Measurements from ENCODE around the gene FAM135A.
"Not testable (repeated sequence)": the region's sequence is repeated elsewhere in the genome, so short reads cannot be mapped to it uniquely, and the experiment has no call there.

Gene FAM135A

GRCh38 chr6:70396796-70397729, 16.2 kb upstream of the FAM135A start:
- DNase-seq = no peak

DNA sequence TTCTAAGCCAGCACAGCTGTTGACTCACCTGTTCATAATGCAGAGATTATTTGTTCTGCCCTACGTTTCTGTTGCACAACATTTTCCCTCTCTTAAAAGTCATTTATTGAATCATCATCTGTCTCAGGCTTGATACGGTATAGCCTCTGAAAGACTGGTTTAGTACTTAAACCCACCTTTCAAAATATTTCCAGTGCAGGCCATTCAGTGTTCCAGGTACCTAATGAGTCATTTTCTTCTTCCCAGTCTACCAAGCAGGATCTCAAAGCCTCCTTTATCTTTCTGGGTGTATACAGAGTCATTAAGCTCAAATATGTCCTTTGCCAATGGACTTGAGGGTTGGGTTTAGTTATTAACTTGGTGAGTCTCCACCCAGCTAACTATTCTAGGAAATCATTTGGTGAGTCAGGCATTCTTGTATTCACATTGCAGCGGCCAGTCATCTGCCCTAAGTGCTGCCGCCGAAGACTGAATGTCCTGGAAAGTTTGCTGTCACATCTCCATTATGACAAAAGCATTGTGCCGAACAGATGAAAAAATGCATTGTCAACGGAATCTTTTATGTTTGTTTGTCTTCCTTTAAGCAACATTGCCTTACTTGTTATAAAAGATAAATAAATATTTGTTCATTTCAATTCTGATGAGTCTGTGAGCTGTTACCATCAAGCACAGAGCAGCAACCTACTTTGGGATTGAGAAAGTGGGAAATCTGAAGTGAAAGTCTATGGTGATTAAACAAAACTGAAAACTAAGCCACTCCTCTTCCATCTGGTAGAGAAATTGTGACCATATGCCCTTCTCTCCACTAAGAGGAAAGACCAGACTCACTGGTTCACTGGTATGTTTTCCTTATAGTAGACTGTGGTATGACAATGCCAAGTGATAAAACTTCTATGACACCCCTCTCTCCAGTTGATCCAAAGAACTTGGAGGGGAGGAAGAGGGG, 14.3 kb upstream of the FAM135A start:
- peak in 2 of 3 experiments; percentile 2 to 22 for DNase-seq

DNA sequence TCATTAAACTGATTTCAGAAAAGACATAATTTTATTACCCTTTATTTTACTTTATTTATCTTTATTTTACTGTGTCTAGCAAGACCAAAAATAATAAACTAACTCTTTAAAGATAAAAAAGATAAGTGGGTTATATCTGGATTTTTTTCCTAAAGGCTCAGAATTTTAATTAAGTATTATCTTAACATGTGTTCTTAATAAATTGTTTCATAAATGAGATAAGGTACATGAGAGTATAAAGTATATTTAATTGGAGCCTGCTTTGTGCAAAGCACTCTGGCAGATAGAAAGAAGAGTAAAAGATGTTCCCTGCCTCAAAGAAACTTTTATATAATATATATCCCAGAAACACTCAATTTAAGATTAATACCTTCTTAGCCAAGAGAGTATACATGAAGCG, 8.7 kb upstream of the FAM135A start:
- DNase-seq = no peak

GRCh38 chr6:70409216-70409615, 4.1 kb upstream of the FAM135A start:
- DNase-seq = no peak

GRCh38 chr6:70411542-70412251, 1.6 kb upstream of the FAM135A start:
- DNase-seq = no peak

- DNase-seq = no peak
These were observed 825 bp upstream of the FAM135A start for GRCh38 chr6:70412252-70413113.

GRCh38 chr6:70413992-70414494, 735 bp downstream of the FAM135A start:
- DNase-seq = peak in 1 of 3 experiments; percentile 78

DNA sequence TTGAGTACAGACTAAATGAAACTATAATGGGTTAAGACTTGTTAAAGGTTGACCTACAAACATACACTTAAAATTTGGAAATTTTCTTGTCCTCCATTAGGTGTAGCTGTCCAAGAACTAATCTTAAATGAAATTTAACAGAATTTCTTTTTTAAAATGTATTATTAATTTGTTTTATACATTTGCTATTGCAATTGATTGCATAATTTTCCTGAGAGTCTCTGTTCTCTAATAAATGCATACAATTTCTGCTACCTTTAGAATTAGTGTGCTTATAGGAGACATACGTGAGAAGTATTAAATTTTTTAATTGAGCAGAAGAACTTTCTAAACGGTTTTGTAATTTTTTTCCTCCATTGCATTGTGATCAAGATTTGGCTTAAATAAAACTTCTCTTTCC, 1.5 kb downstream of the FAM135A start:
- no peak for DNase-seq

- no peak for DNase-seq
These were observed 1.9 kb downstream of the FAM135A start for GRCh38 chr6:70415247-70415646.

- no peak for DNase-seq
These were observed 2.4 kb downstream of the FAM135A start for GRCh38 chr6:70415660-70416059.

GRCh38 chr6:70421509-70421908, 8.2 kb downstream of the FAM135A start:
- DNase-seq = no peak

DNA sequence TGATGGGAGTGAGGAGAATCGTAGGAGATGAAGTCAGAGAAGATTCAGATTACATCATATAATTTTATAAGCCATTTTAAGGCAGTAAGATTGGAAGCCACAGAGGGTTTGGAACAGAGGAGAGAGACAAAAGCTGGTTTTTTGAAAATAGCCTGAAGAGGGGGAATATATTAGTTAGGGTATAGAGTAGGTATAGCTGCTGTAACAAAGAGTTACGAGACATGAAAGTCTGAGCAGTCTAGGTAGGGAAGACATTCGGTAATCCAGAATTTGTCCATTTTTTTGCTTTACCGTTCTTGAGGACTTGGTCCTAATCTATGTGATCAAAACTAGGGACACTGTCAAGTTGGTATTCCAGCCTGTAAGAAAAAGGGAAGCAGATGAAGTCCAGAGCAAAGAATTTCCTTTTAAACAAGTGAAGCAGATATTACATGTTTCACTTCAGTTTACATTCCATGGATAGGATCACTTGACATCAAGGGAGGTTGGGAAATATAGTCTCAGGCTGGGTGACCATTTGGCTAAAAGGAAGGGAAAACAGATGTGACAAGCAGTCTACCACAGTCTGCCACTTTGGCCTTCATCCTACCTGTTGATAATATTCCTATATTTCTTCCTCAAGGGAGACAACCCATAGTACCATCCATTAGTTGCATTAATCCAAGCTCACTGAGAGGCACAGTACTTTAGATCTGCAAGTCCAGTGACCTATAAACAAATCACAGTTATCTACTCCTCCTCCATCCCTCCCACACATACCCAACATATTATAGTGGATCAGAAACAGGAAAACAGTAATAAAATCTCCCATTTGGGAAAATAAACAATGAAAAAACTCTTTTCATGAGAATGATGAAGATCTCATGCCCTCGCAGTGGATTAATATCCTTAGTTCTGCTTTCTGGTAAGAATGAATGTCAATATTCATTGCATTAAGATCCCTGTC, 10.2 kb downstream of the FAM135A start:
- no peak for DNase-seq

DNA sequence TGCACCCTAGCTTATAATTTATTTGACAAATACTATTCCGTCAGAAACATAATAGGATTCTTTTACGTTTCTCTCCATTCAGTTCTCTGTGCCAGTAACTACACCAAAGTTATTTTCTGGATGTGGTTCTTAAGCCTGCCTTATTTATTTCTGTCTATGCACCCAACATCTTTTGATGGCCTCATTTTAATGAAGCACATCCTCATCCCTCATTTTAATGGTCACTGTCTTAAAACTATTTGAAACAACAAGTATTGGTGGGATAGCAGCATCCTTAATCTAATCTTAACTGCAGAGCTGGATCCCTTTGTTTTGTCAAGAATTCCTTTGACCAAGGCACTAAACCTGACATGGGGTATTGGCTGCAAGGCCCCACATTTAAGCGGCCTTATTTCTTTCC, 11.0 kb downstream of the FAM135A start:
- no peak for DNase-seq

DNA sequence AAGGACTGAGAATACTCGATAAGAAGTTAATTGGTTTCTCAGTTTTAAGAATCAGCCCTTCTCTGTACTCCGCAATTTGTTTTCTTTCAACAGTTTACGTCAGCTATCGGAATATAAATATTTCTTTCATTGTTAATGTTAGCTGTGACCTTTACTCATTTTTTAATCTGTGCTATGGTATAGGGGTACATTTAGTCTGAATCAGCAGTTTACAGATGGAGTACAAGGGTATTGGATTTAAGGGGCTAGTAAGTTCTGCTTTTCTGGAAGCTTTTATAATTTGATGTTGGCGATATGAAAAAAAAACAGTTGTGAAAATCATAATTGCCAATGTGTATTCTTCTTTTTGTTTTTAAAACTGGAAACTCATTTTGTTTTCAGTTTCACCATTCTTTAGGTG, 23.0 kb downstream of the FAM135A start:
- no peak for DNase-seq

GRCh38 chr6:70445001-70445400, 31.7 kb downstream of the FAM135A start:
- DNase-seq = no peak

GRCh38 chr6:70447343-70448070, 34.2 kb downstream of the FAM135A start:
- DNase-seq = not testable (repeated sequence)

- not testable (repeated sequence) for DNase-seq
These were observed 40.6 kb downstream of the FAM135A start for GRCh38 chr6:70453899-70454298.

DNA sequence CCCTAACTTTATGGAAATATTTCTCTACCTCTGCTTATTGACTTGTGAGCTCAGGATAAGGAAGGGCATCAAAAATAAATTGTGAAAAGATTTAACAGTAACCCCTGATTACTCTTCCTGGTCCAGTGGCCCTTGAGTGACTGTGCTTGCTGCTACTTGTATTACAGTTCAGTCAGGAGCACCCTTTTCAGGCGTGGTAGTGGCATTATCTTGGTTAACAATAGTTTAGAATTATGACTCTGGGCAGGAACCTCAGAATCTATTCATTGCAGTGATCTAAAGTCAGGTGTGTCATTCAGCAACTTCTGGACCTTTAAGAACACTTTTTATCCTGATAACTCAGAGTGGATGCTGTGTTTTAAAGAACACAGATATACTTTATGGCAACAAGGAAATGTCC, 43.4 kb downstream of the FAM135A start:
- no peak for DNase-seq

DNA sequence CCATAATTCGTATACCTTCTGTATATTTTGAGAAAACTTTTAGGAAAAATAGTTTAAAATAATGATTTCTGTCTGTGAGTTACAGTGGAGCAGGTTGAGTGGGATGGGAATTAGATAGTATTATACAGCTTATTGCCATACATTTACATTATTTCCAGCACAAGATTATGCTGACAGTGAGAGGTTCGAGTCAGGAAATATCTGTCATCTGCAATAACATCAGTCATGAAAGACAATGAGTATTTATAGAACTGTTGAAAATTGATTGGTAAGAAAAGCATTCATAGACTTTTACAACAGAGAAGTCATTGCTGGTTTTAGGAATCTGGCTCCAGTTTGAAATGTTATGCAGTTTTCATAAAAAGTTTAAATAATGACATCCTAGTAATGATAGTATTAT, 45.9 kb downstream of the FAM135A start:
- no peak for DNase-seq

GRCh38 chr6:70459699-70460098, 46.4 kb downstream of the FAM135A start:
- DNase-seq = not testable (repeated sequence)

Measured in NCI-H1417 (cell line).